Measurements from ENCODE around the gene SHMT2. TPM values are rescaled to one million over a fixed set of nuclear protein-coding genes. Genes with fewer than 3 reads are reported as not detected.

Gene SHMT2
- total and polyA plus RNA-seq, 2 donors (not counting 3 experiments of a cell fraction or from before 2014, with no cell fraction given): 155 to 243 TPM

GRCh38 chr12:57209916-57210315, 19.6 kb upstream of the SHMT2 start:
- no peaks in the 10 kb centered on the region for H3K9me3 ChIP-seq (replicated peaks; ENCODE audit: control insufficient read depth, insufficient read depth, low read length)
- no peaks in the 10 kb centered on the region for H3K79me2 ChIP-seq (ENCODE audit: control insufficient read depth, insufficient read depth, low read length)
- TF ChIP-seq EZH2 (IDR thresholded peaks at IDR 0.05; ENCODE audit: borderline replicate concordance, low read depth, low read length, severe bottlenecking) (no peak), JUN (IDR thresholded peaks at IDR 0.05; ENCODE audit: borderline replicate concordance, insufficient read depth, insufficient read length, low read depth) (no peak), POLR2A (IDR thresholded peaks at IDR 0.05; ENCODE audit: low read depth, low read length) (no peak), FOS (IDR thresholded peaks at IDR 0.05; ENCODE audit: borderline replicate concordance, insufficient read depth, low read length) (no peak), MYC (IDR thresholded peaks at IDR 0.05; ENCODE audit: low read depth, low read length) (no peak), POLR2AphosphoS5 (IDR thresholded peaks at IDR 0.05; ENCODE audit: insufficient read depth, low read depth, low read length) (no peak), GATA2 (IDR thresholded peaks at IDR 0.05; ENCODE audit: insufficient read depth, insufficient read length, low read depth, low read length) (no peak), MAX (IDR thresholded peaks at IDR 0.05; ENCODE audit: insufficient read depth, insufficient read length) (no peak)
- TF ChIP-seq, protein P1, sequence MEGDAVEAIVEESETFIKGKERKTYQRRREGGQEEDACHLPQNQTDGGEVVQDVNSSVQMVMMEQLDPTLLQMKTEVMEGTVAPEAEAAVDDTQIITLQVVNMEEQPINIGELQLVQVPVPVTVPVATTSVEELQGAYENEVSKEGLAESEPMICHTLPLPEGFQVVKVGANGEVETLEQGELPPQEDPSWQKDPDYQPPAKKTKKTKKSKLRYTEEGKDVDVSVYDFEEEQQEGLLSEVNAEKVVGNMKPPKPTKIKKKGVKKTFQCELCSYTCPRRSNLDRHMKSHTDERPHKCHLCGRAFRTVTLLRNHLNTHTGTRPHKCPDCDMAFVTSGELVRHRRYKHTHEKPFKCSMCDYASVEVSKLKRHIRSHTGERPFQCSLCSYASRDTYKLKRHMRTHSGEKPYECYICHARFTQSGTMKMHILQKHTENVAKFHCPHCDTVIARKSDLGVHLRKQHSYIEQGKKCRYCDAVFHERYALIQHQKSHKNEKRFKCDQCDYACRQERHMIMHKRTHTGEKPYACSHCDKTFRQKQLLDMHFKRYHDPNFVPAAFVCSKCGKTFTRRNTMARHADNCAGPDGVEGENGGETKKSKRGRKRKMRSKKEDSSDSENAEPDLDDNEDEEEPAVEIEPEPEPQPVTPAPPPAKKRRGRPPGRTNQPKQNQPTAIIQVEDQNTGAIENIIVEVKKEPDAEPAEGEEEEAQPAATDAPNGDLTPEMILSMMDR (IDR thresholded peaks at IDR 0.05; ENCODE audit: extremely low read depth in 1 of 2, insufficient read depth in 1 of 2, low read depth in 1 of 2, low read length in 2 of 2): no peak
- BruUV-seq (replicated peaks): no TSS peak
- H3K27me3 ChIP-seq (ENCODE audit: control insufficient read depth in 2 of 2, insufficient read depth in 2 of 2, low read length in 2 of 2): peaks cover 10 to 12% of the 10 kb centered on the region in 2 experiments
- no peak overlapping the region for H2AFZ ChIP-seq (ENCODE audit: low read depth, low read length)
- DNase-seq (ENCODE audit: low read depth, low spot score): no peak
- ChIA-PET POLR2A (no interaction called here), CTCF (interaction anchor here (3.8 kb wide), 1 partner anchor 32 kb away, joined by 13 read pairs; no protein-coding TSS in a partner anchor)
- no peaks in the 10 kb centered on the region for H3K9me1 ChIP-seq (replicated peaks; ENCODE audit: control insufficient read depth, extremely low read depth, insufficient read depth, low read length)
- H3K9ac ChIP-seq (replicated peaks; ENCODE audit: extremely low read depth, insufficient read depth, low read length): no peak overlapping the region
- no peak overlapping the region for H3K4me2 ChIP-seq (ENCODE audit: insufficient read depth, low read length)
- no peak overlapping the region for H3K4me3 ChIP-seq (replicated peaks in 1 of 3; ENCODE audit: insufficient read depth in 1 of 3, low read depth in 1 of 3, low read length in 3 of 3)
- dilution Hi-C loops (cut with MboI; ENCODE audit: extremely low pct_ligation_motif_present, low sequenced_read_pairs) (no loop called here), intact Hi-C loops (cut with micrococcal nuclease) (no loop called here)
- H4K20me1 ChIP-seq (replicated peaks; ENCODE audit: control insufficient read depth, extremely low read depth, insufficient read depth, low read length): no peaks in the 10 kb centered on the region
- peaks cover 2% of the 10 kb centered on the region for H3K4me1 ChIP-seq (ENCODE audit: control insufficient read depth, extremely low read depth, insufficient read depth, low read length)
- H3K27ac ChIP-seq (ENCODE audit: insufficient read depth, low read depth, low read length): no peak overlapping the region
- no peak for FAIRE-seq
- no peaks in the 10 kb centered on the region for H3K36me3 ChIP-seq (ENCODE audit: control insufficient read depth in 2 of 2, extremely low read depth in 1 of 2, insufficient read depth in 2 of 2, low read length in 2 of 2)
